Activated B cell treated with CpG ODN at 0.5 μM for 24 hours (primary cell): Measurements from ENCODE around the gene DDTL. TPM values are rescaled to one million over a fixed set of nuclear protein-coding genes. Genes with fewer than 3 reads are reported as not detected.
A peak's percentile ranks its signal among the peaks of the same experiment; 100 is the strongest.
"Not testable (repeated sequence)": the region's sequence is repeated elsewhere in the genome, so short reads cannot be mapped to it uniquely, and the experiment has no call there.

Experiments
- ATAC-seq: fragments of 200-7000 bp; cut with Tn5 transposase; one replicate; pipeline ENCODE4 v1.10.0; 2021; ENCODE audit warnings: low read depth, mild to moderate bottlenecking, moderate library complexity
- CTCF ChIA-PET: fragments of 350-600 bp; sonication (Branson Sonifier 250); formaldehyde crosslinking; loops from one replicate; lab custom pipeline; 2021; ENCODE audit warnings: antibody characterized with exemption; lab: Charles Lee
- POLR2A ChIA-PET: fragments of 350-600 bp; sonication (Branson Sonifier 250); formaldehyde crosslinking; loops from one replicate; lab custom pipeline; 2021; ENCODE audit warnings: antibody characterized with exemption; lab: Charles Lee
- DNase-seq: peaks from one replicate; pipeline ENCODE4 v3.0.0; 2022
- H3K27ac Mint-ChIP-seq: one replicate; pipeline ENCODE4 v1.8.0; 2020; ENCODE audit warnings: mixed read lengths
- H3K27me3 Mint-ChIP-seq: one replicate; pipeline ENCODE4 v1.8.0; 2021; ENCODE audit warnings: mixed read lengths
- H3K36me3 Mint-ChIP-seq: one replicate; pipeline ENCODE4 v1.8.0; 2021; ENCODE audit warnings: low read depth, mixed read lengths
- H3K4me1 Mint-ChIP-seq: one replicate; pipeline ENCODE4 v1.8.0; 2021; ENCODE audit warnings: mixed read lengths
- H3K4me3 Mint-ChIP-seq: one replicate; pipeline ENCODE4 v1.8.0; 2020; ENCODE audit warnings: mild to moderate bottlenecking, mixed read lengths
- H3K9me3 Mint-ChIP-seq: one replicate; pipeline ENCODE4 v1.8.0; 2020; ENCODE audit warnings: mixed read lengths
- intact Hi-C: fragments of 100-400 bp; cut with micrococcal nuclease; formaldehyde crosslinking; loops from one replicate; pipeline ENCODE4 v1.15.1; 2024
- total RNA-seq: library from RNA; stranded (reverse); gene quantifications from 2 replicates; pipeline ENCODE4 v1.2.3, GENCODE V29; 2022
- TF ChIP-seq, protein P1 (sequence below): fragments of 200-600 bp; IDR thresholded peaks from one replicate; pipeline ENCODE4 v1.8.0; 2022; ENCODE audit warnings: antibody characterized with exemption, mild to moderate bottlenecking

DDTL gene
- total RNA-seq, 1 donor from 2014 or later: 3.1 TPM

DNA sequence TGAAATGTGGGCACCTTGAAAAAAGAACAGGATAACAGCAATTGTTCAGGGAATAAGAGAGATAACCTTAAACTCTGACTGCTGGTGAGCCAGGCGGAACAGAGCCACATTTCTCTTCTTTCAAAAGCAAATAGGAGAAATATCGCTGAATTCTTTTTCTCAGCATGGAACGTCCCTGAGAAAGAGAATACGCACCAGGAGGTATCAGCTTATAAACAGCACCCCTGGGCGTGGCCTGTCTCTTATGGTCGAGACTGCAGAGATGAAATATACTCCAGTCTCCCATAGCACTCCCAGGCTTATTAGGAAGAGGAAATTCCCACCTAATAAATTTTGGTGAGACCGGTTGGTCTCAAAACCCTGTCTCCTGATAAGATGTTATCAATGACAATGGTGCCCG is 10.8 kb upstream of the DDTL start:
- H3K27me3 Mint-ChIP-seq, ATAC-seq, H3K4me1 Mint-ChIP-seq, POLR2A ChIA-PET, H3K27ac Mint-ChIP-seq, H3K4me3 Mint-ChIP-seq, H3K36me3 Mint-ChIP-seq, H3K9me3 Mint-ChIP-seq, DNase-seq: not testable (repeated sequence)
- CTCF ChIA-PET: interaction anchor here (0.6 to 1.1 kb wide), 6 partner anchors 85 to 570 kb away, joined by 3 to 4 read pairs (median 3); no protein-coding TSS in a partner anchor
- intact Hi-C loops: loop anchor here (5.0 to 10.0 kb wide), 4 partner anchors 94 to 569 kb away; partner anchors contain the start of gene MMP11

DNA sequence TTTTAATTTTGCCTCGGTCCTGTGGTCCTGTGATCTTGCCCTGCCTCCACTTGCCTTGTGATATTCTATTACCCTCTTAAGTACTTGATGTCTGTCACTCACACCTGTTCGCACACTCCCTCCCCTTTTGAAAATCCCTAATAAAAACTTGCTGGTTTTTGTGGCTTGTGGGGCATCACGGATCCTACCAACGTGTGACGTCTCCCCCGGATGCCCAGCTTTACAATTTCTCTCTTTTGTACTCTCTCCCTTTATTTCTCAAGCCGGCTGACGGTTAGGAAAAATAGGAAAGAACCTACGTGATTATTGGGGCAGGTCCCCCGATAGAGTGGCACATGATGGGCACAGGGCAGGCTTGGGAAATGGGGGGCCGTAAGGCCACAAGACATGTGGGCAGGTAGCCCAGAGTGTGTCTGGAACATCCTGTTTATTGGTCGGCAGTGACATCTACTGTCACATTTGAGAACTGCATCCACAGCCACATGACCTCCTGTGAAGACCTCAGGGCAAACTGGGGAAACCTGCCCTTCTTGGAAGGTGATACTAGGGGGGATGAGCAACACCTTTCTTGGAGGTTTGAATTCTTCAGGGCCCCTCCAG is 10.3 kb upstream of the DDTL start:
- H3K4me3 Mint-ChIP-seq: not testable (repeated sequence)
- ATAC-seq: peak; percentile 97
- CTCF ChIA-PET: interaction anchor here (0.6 to 1.1 kb wide), 6 partner anchors 84 to 571 kb away, joined by 3 to 4 read pairs (median 3); no protein-coding TSS in a partner anchor

DNA sequence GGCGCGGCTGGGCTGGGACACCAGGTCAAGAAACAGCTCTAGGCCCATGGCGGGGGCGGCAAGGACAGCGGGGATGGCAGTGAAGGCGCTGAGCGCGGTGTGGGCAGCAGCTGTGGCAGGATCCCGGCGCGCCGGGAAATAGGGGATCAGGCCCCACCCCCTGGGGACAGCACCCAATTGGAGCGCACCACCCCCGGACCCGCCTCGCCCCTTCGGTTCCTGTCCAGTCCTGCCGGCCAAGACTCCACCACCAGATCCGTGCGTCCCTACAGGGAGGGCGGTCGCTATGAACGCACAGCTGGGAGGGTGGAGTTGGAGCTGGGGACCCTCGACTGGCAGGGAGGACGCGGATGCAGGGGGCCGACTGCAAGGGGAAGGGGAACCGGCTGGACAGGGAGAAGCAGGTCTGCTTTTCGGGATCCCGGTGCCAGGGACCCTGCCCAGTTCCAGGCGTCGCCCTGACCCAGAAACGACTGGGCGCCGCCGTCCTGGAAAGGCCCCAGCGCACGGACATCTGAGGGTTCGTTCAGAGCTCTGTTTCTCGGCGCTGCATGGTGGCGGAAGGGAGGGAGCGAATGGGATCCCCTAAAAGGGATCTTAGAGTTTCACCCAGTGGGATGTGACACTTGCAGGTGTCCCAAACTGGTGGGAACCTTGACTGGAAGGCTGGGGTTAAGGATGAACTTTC is 5.5 kb upstream of the DDTL start, which contains the start of gene GSTT2B:
TSS of gene GSTT2B (minus strand) at position 112 of the 688 bp plus-strand sequence. CDS start at position 48, 64 bp downstream.
- POLR2A ChIA-PET, H3K4me1 Mint-ChIP-seq, H3K36me3 Mint-ChIP-seq, DNase-seq, H3K9me3 Mint-ChIP-seq, H3K27me3 Mint-ChIP-seq, intact Hi-C loops, CTCF ChIA-PET, H3K4me3 Mint-ChIP-seq, ATAC-seq, H3K27ac Mint-ChIP-seq: not testable (repeated sequence)

More for the DNA sequence above, 10.3 kb upstream of the DDTL start:
- H3K27ac Mint-ChIP-seq, H3K9me3 Mint-ChIP-seq, H3K27me3 Mint-ChIP-seq, H3K36me3 Mint-ChIP-seq, POLR2A ChIA-PET, H3K4me1 Mint-ChIP-seq: not testable (repeated sequence)
- DNase-seq: peak; percentile 60
- intact Hi-C loops: loop anchor here (5.0 to 10.0 kb wide), 4 partner anchors 94 to 568 kb away; partner anchors contain the start of gene MMP11

DNA sequence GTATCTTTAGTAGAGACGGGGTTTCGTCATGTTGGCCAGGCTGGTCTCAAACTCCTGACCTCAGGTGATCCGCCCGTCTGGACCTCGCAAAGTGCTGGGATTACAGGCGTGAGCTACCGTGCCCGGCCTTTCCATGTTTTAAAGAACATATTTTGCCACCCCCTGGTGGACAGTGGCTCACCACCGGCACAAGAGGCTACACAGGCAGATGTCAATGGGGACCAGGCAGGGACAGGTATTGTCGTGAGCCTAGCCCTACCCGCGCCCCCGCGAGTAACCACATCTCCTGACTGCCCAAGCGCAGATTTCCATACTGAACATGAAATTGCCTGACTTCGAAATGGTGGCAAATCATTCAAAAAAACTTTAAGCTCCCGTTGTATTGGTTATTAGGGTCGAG is 594 bp upstream of the DDTL start:
- peaks cover 22% of the 10 kb centered on the region for H3K36me3 Mint-ChIP-seq

DNA sequence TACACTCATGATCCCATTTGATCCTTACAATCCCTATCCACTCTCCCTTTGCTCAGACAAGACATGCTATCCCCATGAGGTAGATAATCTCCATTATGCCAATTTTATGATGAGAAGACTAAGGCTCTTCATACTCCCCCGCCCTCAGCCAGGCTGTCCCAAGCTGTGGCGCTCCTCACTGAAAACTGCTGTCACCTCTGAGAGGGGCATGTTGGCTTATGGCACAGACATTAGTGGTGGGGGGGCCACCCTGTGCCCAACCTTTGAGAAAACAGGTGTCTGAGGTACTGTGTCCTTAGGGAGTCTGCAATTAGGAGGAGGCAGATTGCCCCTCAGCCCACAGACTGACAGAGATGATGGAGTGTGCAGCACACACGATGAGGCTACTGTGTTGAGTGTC is 2.4 kb downstream of the DDTL start:
- no peaks in the 10 kb centered on the region for H3K9me3 Mint-ChIP-seq
- peaks cover 19% of the 10 kb centered on the region for H3K4me1 Mint-ChIP-seq
- H3K4me3 Mint-ChIP-seq: no peak overlapping the region
- ChIA-PET POLR2A (no interaction called here), CTCF (no interaction called here)
- no peak overlapping the region for H3K27ac Mint-ChIP-seq
- no peak for DNase-seq
- TF ChIP-seq, protein P1, sequence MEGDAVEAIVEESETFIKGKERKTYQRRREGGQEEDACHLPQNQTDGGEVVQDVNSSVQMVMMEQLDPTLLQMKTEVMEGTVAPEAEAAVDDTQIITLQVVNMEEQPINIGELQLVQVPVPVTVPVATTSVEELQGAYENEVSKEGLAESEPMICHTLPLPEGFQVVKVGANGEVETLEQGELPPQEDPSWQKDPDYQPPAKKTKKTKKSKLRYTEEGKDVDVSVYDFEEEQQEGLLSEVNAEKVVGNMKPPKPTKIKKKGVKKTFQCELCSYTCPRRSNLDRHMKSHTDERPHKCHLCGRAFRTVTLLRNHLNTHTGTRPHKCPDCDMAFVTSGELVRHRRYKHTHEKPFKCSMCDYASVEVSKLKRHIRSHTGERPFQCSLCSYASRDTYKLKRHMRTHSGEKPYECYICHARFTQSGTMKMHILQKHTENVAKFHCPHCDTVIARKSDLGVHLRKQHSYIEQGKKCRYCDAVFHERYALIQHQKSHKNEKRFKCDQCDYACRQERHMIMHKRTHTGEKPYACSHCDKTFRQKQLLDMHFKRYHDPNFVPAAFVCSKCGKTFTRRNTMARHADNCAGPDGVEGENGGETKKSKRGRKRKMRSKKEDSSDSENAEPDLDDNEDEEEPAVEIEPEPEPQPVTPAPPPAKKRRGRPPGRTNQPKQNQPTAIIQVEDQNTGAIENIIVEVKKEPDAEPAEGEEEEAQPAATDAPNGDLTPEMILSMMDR: no peak
- ATAC-seq: no peak
- H3K36me3 Mint-ChIP-seq: peaks cover 31% of the 10 kb centered on the region
- intact Hi-C loops: loop anchor here (5.0 kb wide), 1 partner anchor 37 kb away; no protein-coding TSS in a partner anchor
- H3K27me3 Mint-ChIP-seq: no peaks in the 10 kb centered on the region

More for the DNA sequence above, 594 bp upstream of the DDTL start:
- H3K27me3 Mint-ChIP-seq, H3K27ac Mint-ChIP-seq, DNase-seq, H3K9me3 Mint-ChIP-seq, H3K4me3 Mint-ChIP-seq, CTCF ChIA-PET, POLR2A ChIA-PET: not testable (repeated sequence)
- peaks cover 14% of the 10 kb centered on the region for H3K4me1 Mint-ChIP-seq
- peak; percentile 59 for ATAC-seq
- intact Hi-C loops: loop anchor here (5.0 kb wide), 1 partner anchor 34 kb away; no protein-coding TSS in a partner anchor

DNA sequence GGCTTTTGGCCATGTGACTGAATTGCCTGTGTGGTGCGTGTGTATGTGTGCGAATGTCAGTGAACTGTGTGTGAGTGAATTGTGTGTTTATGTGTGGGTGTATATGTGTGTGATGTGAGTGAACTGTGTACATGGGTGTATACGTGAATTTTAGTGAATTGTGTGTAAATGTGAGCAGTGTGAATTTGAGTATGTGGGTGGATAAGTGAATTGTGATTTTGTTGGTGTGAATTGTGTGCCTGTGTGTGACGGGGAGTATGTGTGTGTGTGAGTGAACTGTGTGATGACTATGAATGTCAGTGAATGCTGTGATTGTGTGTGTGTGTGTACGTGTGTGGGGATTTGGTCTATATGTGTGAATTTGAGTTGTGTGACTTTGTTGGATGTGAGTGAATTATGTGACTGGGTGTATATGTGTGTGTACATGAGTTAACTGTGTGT is 3.5 kb downstream of the DDTL start:
- Mint-ChIP-seq H3K4me3 (peak overlapping the region; percentile 1), H3K27ac (no peak overlapping the region), H3K4me1 (peaks cover 19% of the 10 kb centered on the region), H3K9me3 (no peaks in the 10 kb centered on the region), H3K27me3 (no peaks in the 10 kb centered on the region), H3K36me3 (peaks cover 31% of the 10 kb centered on the region)
- no peak for ATAC-seq
- TF ChIP-seq, protein P1: no peak
- no peak for DNase-seq
- intact Hi-C loops: loop anchor here (10.0 kb wide), 1 partner anchor 55 kb away; no protein-coding TSS in a partner anchor
- POLR2A ChIA-PET: no interaction called here
- CTCF ChIA-PET: no interaction called here
